ENCODE measurements around the gene P2RY8. TPM values are rescaled to one million over a fixed set of nuclear protein-coding genes. Genes with fewer than 3 reads are reported as not detected.
"Not testable (repeated sequence)": the region's sequence is repeated elsewhere in the genome, so short reads cannot be mapped to it uniquely, and the experiment has no call there.

Gene P2RY8
- total and polyA plus RNA-seq, 4 donors: 0.51 to 8.3 (median 4.4) TPM

- H3K4me1 ChIP-seq (ENCODE audit: control insufficient read depth in 5 of 5, insufficient read depth in 5 of 5, low read length in 5 of 5): peaks cover 0 to 4% (median 0%) of the 10 kb centered on the region in 5 donors
- H3K27ac ChIP-seq (ENCODE audit: low read depth in 1 of 2, low read length in 1 of 2): no peak overlapping the region
- no peaks in the 10 kb centered on the region for H3K36me3 ChIP-seq (ENCODE audit: control insufficient read depth in 4 of 4, insufficient read depth in 4 of 4, low read length in 4 of 4)
- WGBS, 2 donors: 93 to 98% methylated on average over 5 of the region's 5 CpGs
- DNase-seq (no peak), ATAC-seq (ENCODE audit: insufficient read depth, low FRiP score) (no peak)
- no peak overlapping the region for H3K9ac ChIP-seq (ENCODE audit: insufficient read depth in 1 of 2, low read length in 2 of 2)
- H3K9me3 ChIP-seq (ENCODE audit: control insufficient read depth in 4 of 4, insufficient read depth in 3 of 4, low read length in 3 of 4): peaks cover 0 to 4% (median 2%) of the 10 kb centered on the region in 4 donors
- no peaks in the 10 kb centered on the region for H3K27me3 ChIP-seq (ENCODE audit: control insufficient read depth in 3 of 3, insufficient read depth in 3 of 3, low read length in 2 of 3)
- H3K4me3 ChIP-seq: no peak overlapping the region
- no peak for TF ChIP-seq CTCF (IDR thresholded peaks at IDR 0.05; ENCODE audit: control extremely low read depth, extremely low read depth)
These were observed 60.3 kb downstream of the P2RY8 start for GRCh38 chrX:1476682-1477081.

- no peaks in the 10 kb centered on the region for H3K4me1 ChIP-seq (ENCODE audit: control insufficient read depth in 5 of 5, insufficient read depth in 5 of 5, low read length in 5 of 5)
- ATAC-seq (ENCODE audit: insufficient read depth, low FRiP score) (no peak), DNase-seq (no peak)
- H3K4me3 ChIP-seq: no peak overlapping the region
- H3K9me3 ChIP-seq (ENCODE audit: control insufficient read depth in 4 of 4, insufficient read depth in 3 of 4, low read length in 3 of 4): peaks cover 0 to 4% (median 2%) of the 10 kb centered on the region in 4 donors
- TF ChIP-seq CTCF (IDR thresholded peaks at IDR 0.05; ENCODE audit: control extremely low read depth, extremely low read depth): no peak
- 98 to 100% methylated on average over 1 of the region's 1 CpG for WGBS, 2 donors
- H3K27me3 ChIP-seq (ENCODE audit: control insufficient read depth in 3 of 3, insufficient read depth in 3 of 3, low read length in 2 of 3): no peaks in the 10 kb centered on the region
- H3K27ac ChIP-seq (ENCODE audit: low read depth in 1 of 2, low read length in 1 of 2): no peak overlapping the region
- no peaks in the 10 kb centered on the region for H3K36me3 ChIP-seq (ENCODE audit: control insufficient read depth in 4 of 4, insufficient read depth in 4 of 4, low read length in 4 of 4)
- no peak overlapping the region for H3K9ac ChIP-seq (ENCODE audit: insufficient read depth in 1 of 2, low read length in 2 of 2)
These were observed 61.1 kb downstream of the P2RY8 start for GRCh38 chrX:1475881-1476280.

GRCh38 chrX:1475481-1475880, 61.5 kb downstream of the P2RY8 start:
- Histone ChIP-seq H3K27me3 (ENCODE audit: control insufficient read depth in 3 of 3, insufficient read depth in 3 of 3, low read length in 2 of 3) (no peaks in the 10 kb centered on the region), H3K36me3 (ENCODE audit: control insufficient read depth in 4 of 4, insufficient read depth in 4 of 4, low read length in 4 of 4) (no peaks in the 10 kb centered on the region), H3K9ac (ENCODE audit: insufficient read depth in 1 of 2, low read length in 2 of 2) (no peak overlapping the region), H3K4me3 (no peak overlapping the region), H3K27ac (ENCODE audit: low read depth in 1 of 2, low read length in 1 of 2) (no peak overlapping the region), H3K4me1 (ENCODE audit: control insufficient read depth in 5 of 5, insufficient read depth in 5 of 5, low read length in 5 of 5) (no peaks in the 10 kb centered on the region), H3K9me3 (ENCODE audit: control insufficient read depth in 4 of 4, insufficient read depth in 3 of 4, low read length in 3 of 4) (peaks cover 0 to 4% (median 2%) of the 10 kb centered on the region in 4 donors)
- 82 to 86% methylated on average over 4 of the region's 4 CpGs for WGBS, 2 donors
- no peak for TF ChIP-seq CTCF (IDR thresholded peaks at IDR 0.05; ENCODE audit: control extremely low read depth, extremely low read depth)
- ATAC-seq (ENCODE audit: insufficient read depth, low FRiP score): no peak
- DNase-seq: no peak

GRCh38 chrX:1474593-1474992, 62.4 kb downstream of the P2RY8 start:
- not testable (repeated sequence) for H3K36me3 ChIP-seq (ENCODE audit: control insufficient read depth in 4 of 4, insufficient read depth in 4 of 4, low read length in 4 of 4); ATAC-seq (ENCODE audit: insufficient read depth, low FRiP score)

More at GRCh38 chrX:1474593-1474992, 62.4 kb downstream of the P2RY8 start:
- H3K27ac ChIP-seq (ENCODE audit: low read depth in 1 of 2, low read length in 1 of 2); H3K27me3 ChIP-seq (ENCODE audit: control insufficient read depth in 3 of 3, insufficient read depth in 3 of 3, low read length in 2 of 3); H3K9me3 ChIP-seq (ENCODE audit: control insufficient read depth in 4 of 4, insufficient read depth in 3 of 4, low read length in 3 of 4); DNase-seq; H3K4me1 ChIP-seq (ENCODE audit: control insufficient read depth in 5 of 5, insufficient read depth in 5 of 5, low read length in 5 of 5); H3K9ac ChIP-seq (ENCODE audit: insufficient read depth in 1 of 2, low read length in 2 of 2); H3K4me3 ChIP-seq: not testable (repeated sequence)
- 74 to 86% methylated on average over 2 of the region's 2 CpGs for WGBS, 2 donors
